ENCODE data around the gene SMU1.

DNA sequence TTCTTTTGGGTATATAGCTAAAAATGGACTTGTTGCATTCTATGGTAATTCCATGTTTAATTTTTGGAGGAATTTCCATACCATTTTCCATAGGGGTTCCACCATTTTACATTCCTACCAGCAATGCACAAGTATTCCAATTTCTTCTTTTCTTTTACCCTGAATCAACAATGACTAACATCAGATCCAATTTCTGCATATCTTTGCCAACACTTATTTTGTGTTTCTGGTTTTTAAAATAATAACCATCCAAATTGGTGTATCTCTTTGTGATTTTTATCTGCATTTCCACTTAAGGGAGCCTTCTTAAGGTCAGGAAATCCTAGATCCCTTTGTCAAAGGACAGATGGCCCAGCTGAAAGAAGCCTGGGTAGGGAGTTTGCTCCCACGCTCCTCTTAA lies 29.5 kb upstream of the SMU1 start:
- TF ChIP-seq, protein P1, sequence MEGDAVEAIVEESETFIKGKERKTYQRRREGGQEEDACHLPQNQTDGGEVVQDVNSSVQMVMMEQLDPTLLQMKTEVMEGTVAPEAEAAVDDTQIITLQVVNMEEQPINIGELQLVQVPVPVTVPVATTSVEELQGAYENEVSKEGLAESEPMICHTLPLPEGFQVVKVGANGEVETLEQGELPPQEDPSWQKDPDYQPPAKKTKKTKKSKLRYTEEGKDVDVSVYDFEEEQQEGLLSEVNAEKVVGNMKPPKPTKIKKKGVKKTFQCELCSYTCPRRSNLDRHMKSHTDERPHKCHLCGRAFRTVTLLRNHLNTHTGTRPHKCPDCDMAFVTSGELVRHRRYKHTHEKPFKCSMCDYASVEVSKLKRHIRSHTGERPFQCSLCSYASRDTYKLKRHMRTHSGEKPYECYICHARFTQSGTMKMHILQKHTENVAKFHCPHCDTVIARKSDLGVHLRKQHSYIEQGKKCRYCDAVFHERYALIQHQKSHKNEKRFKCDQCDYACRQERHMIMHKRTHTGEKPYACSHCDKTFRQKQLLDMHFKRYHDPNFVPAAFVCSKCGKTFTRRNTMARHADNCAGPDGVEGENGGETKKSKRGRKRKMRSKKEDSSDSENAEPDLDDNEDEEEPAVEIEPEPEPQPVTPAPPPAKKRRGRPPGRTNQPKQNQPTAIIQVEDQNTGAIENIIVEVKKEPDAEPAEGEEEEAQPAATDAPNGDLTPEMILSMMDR (IDR thresholded peaks at IDR 0.05; ENCODE audit: low read depth, low read length): no peak
- TF ChIP-seq EZH2phosphoT487 (IDR thresholded peaks at IDR 0.05; ENCODE audit: low read depth): no peak
